ENCODE results near the gene GPR17. TPM values are rescaled to one million over a fixed set of nuclear protein-coding genes. Genes with fewer than 3 reads are reported as not detected.

The GPR17 gene
- total RNA-seq, 4 donors from 2014 or later, result 0.48 to 0.52 TPM; not detected in 2

DNA sequence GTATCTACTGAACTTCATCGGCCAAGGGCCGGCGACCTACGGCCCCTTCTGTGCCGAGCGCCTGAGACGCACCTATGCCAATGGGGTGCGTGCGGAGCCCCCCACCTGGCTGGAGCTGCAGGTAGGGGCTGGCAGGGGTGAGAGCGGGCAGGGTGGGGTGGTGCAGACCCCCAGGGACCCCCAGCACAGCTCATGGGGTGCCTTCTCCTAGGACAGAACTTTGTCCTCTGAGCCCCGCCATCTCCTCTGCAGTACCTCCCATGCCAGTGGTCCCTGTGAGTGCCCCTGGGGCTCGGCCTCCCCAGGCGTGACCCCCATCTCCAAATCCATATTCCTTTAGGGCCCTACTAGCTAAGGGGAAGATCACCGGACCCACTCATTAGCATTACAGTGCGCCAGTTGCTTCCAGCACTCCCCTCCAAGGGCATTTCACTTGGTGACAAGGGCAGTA, 23.9 kb upstream of the GPR17 start:
- H3K9me3 ChIP-seq, result no peaks in the 10 kb centered on the region
- TF ChIP-seq POLR2A (IDR thresholded peaks at IDR 0.05) (no peak), EP300 (IDR thresholded peaks at IDR 0.05) (no peak), POLR2AphosphoS5 (IDR thresholded peaks at IDR 0.05) (no peak)
- TF ChIP-seq, protein P1, sequence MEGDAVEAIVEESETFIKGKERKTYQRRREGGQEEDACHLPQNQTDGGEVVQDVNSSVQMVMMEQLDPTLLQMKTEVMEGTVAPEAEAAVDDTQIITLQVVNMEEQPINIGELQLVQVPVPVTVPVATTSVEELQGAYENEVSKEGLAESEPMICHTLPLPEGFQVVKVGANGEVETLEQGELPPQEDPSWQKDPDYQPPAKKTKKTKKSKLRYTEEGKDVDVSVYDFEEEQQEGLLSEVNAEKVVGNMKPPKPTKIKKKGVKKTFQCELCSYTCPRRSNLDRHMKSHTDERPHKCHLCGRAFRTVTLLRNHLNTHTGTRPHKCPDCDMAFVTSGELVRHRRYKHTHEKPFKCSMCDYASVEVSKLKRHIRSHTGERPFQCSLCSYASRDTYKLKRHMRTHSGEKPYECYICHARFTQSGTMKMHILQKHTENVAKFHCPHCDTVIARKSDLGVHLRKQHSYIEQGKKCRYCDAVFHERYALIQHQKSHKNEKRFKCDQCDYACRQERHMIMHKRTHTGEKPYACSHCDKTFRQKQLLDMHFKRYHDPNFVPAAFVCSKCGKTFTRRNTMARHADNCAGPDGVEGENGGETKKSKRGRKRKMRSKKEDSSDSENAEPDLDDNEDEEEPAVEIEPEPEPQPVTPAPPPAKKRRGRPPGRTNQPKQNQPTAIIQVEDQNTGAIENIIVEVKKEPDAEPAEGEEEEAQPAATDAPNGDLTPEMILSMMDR (IDR thresholded peaks at IDR 0.05), result no peak
- H3K4me3 ChIP-seq, result no peak overlapping the region
- peak; percentile 55 to 61 for DNase-seq (ENCODE audit: low spot score in 2 of 2)
- H3K4me1 ChIP-seq, result no peaks in the 10 kb centered on the region
- peaks cover 11% of the 10 kb centered on the region for H3K27me3 ChIP-seq
- H3K27ac ChIP-seq, result no peak overlapping the region
- 96% methylated on average over 15 of the region's 15 CpGs for WGBS
- H3K36me3 ChIP-seq, result no peaks in the 10 kb centered on the region

DNA sequence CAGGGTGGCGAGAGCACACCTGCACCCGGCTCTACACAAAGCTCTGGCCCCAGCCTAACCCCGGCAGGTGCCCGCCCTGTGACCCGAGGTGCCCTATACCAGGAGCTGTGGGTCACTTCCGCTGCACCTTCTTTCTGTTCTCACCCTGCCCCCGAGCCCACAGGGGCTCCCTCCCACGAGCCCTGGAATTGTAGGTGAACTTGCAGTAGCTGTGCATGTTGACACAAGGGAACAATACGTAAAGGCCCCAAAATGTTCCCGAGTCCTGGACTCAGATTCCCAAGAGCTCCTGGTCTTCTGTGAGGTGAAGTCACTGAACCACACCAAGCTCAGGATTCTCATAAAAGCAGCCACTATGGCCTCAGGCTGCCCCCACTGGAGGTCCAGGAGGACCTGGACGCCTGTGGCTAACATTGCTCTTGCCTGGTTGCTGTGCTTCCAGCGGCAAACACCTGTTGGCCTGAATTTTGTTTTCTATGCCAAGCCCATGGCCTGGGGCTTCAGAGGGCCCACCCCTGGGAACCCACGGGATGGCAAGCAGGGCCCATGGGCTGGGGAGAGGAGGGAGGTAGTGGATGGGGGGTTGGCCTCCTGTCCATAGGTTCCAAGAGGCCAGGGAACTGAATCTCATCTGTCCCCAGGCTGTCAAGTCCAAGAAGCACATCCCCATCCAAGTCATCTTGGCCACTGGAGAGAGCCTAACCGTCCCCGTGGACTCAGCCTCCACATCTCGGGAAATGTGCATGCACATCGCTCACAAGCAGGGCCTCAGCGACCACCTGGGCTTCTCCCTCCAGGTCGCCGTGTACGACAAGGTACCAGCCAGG, 23.2 kb upstream of the GPR17 start:
- peak; percentile 45 to 57 for DNase-seq (ENCODE audit: low spot score in 2 of 2)
- peaks cover 11% of the 10 kb centered on the region for H3K27me3 ChIP-seq
- H3K36me3 ChIP-seq, result no peaks in the 10 kb centered on the region
- TF ChIP-seq, protein P1 (IDR thresholded peaks at IDR 0.05), result no peak
- TF ChIP-seq POLR2AphosphoS5 (IDR thresholded peaks at IDR 0.05) (no peak), EP300 (IDR thresholded peaks at IDR 0.05) (no peak), POLR2A (IDR thresholded peaks at IDR 0.05) (no peak)
- no peak overlapping the region for H3K27ac ChIP-seq
- H3K9me3 ChIP-seq, result no peaks in the 10 kb centered on the region
- no peaks in the 10 kb centered on the region for H3K4me1 ChIP-seq
- 91% methylated on average over 10 of the region's 21 CpGs for whole genome bisulfite sequencing
- H3K4me3 ChIP-seq, result no peak overlapping the region

DNA sequence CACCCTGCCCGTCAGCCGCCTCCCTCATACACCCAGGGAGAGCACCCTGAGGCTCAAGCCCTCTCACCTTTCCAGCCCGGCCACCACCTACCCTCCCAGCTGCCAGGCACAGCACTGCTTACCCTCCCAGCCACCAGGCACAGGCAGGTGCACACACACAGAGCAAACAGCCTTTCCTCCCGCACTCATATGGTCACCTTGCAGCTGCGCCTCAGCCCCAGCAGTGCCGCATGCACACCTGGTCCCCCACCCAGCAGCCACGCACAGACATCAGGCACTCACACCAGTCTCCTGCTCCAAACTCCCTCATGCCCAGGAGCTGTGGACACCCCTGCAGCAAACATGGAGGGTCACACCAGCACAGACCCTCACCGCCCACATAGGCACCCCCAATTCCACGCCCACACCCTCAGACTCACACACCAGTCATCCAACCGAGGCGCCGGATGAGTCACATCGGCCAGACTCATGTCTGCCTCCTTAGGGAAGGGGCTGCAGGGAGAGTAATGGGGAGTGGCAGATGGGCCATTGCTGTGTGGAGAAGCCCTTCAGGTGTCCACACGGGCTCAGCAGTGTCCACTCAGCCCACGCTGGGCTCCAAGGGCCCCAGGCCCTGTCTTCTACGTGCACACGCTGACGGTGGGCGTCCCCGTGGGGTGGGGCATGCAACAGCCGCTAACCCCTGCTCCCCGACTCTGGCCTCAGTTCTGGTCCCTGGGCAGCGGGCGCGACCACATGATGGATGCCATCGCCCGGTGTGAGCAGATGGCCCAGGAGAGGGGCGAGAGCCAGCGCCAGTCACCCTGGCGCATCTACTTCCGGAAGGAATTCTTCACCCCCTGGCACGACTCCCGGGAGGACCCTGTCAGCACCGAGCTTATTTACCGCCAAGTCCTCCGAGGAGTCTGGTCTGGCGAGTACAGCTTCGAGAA, 22.3 kb upstream of the GPR17 start:
- Histone ChIP-seq H3K4me3 (no peak overlapping the region), H3K36me3 (no peaks in the 10 kb centered on the region), H3K27ac (no peak overlapping the region), H3K9me3 (no peaks in the 10 kb centered on the region), H3K4me1 (no peaks in the 10 kb centered on the region), H3K27me3 (peaks cover 11% of the 10 kb centered on the region)
- 89% methylated on average over 23 of the region's 38 CpGs for WGBS
- peak; percentile 63 to 75 for DNase-seq (ENCODE audit: low spot score in 2 of 2)
- TF ChIP-seq EP300 (IDR thresholded peaks at IDR 0.05), result no peak
- TF ChIP-seq POLR2AphosphoS5 (IDR thresholded peaks at IDR 0.05), result no peak
- TF ChIP-seq, protein P1 (IDR thresholded peaks at IDR 0.05), result no peak
- no peak for TF ChIP-seq POLR2A (IDR thresholded peaks at IDR 0.05)

DNA sequence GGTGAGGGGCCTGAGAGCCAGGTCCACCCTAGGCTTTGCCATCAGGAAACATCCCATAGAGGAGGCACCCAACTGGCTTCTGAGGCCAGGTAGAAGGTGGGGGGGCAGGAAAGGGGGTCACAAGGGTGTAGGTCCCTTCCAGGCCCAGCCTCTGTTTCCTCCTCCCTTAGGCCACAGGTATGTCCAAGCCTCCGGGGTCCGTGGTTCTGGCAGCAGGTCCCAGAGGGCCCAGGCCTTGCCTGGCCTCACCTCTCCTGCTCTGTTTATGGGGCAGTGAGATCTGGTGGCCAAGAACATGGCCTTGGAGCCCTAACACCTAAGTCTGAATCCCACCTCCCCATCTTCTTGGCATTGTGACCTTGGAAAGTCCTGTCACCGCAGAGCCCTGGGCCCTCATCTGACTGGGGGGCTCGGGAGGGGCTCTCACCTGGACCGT, 21.6 kb upstream of the GPR17 start:
- TF ChIP-seq EP300 (IDR thresholded peaks at IDR 0.05) (no peak), POLR2A (IDR thresholded peaks at IDR 0.05) (no peak), POLR2AphosphoS5 (IDR thresholded peaks at IDR 0.05) (no peak)
- TF ChIP-seq, protein P1 (IDR thresholded peaks at IDR 0.05), result no peak
- 96% methylated on average over 4 of the region's 5 CpGs for WGBS

More for the DNA sequence above, 21.6 kb upstream of the GPR17 start:
- peak; percentile 34 to 74 for DNase-seq (ENCODE audit: low spot score in 2 of 2)
- H3K4me1 ChIP-seq, result no peaks in the 10 kb centered on the region
- H3K27ac ChIP-seq, result no peak overlapping the region
- H3K9me3 ChIP-seq, result no peaks in the 10 kb centered on the region
- H3K4me3 ChIP-seq, result no peak overlapping the region
- no peaks in the 10 kb centered on the region for H3K36me3 ChIP-seq
- H3K27me3 ChIP-seq, result peaks cover 11% of the 10 kb centered on the region

Measured in suprapubic skin (tissue), 4 donors.